GM23248 (cell line): ENCODE measurements around the gene ARSG.

Experiments used
- EZH2 ChIP-seq: fragments of 200-600 bp; sonication (generic); IDR thresholded peaks from 2 replicates; pipeline ENCODE4 v1.6.1; 2018; ENCODE audit warnings: antibody characterized with exemption, mild to moderate bottlenecking; ENCODE audit not compliant: insufficient read depth, poor library complexity, severe bottlenecking
- EZH2phosphoT487 ChIP-seq: fragments of 200-600 bp; sonication (generic); IDR thresholded peaks from 2 replicates; pipeline ENCODE4 v1.6.1; 2018; ENCODE audit warnings: antibody characterized with exemption, moderate library complexity, mild to moderate bottlenecking, low read depth; ENCODE audit not compliant: insufficient read depth

DNA sequence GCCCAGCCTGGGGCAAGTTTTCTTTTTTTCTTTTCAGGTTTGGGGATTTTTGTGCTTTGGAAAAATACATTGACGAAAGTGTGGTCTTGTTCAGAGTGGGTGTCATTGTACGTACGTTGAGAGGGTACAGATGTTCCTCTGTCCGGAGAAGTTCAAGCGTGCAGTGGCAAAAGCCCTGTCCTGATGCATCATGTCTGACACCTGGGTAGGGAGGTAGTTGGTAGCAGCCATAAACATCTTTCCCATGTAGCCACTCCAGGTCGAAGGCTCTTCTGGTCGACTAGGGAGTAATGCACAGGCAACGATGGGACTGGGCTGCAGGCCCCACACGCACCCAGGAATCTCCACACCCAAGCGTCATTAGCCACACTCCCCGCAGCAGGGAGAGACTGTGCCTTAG, 138.6 kb downstream of the ARSG start:
- TF ChIP-seq EZH2 (no peak), EZH2phosphoT487 (no peak)
